Left lung (tissue), 10 donors: Measurements from ENCODE around the gene PANX1. TPM values are rescaled to one million over a fixed set of nuclear protein-coding genes. Genes with fewer than 3 reads are reported as not detected.

ENCODE experiments used
- ATAC-seq: fragments of 200-7000 bp; cut with Tn5 transposase; one replicate; pipeline ENCODE4 v1.9.1; 2020; ENCODE audit warnings: moderate library complexity
- DNase-seq, 4 donors: peaks; one replicate each; pipeline ENCODE4 v3.0.0-alpha.2; 2013 to 2020
- H3K27ac ChIP-seq, 2 donors: fragments of 200-600 bp; sonication (generic) in 1 of 2; one replicate each; pipeline versions ENCODE4 v1.5.0 to v1.8.0; 2020 to 2021
- H3K27me3 ChIP-seq, 2 donors: fragments of 200-600 bp; sonication (generic) in 1 of 2; one replicate each; pipeline versions ENCODE4 v1.5.0 to v1.8.0; 2020 to 2021
- H3K36me3 ChIP-seq, 2 donors: fragments of 200-600 bp; sonication (generic) in 1 of 2; one replicate each; pipeline versions ENCODE4 v1.5.0 to v1.8.0; 2020 to 2021
- H3K4me1 ChIP-seq, 2 donors: fragments of 200-600 bp; one replicate each; pipeline ENCODE4 v1.8.0; 2021
- H3K4me3 ChIP-seq, 2 donors: fragments of 200-600 bp; sonication (generic) in 1 of 2; one replicate each; pipeline versions ENCODE4 v1.5.0 to v1.8.0; 2020 to 2021; ENCODE audit warnings: mild to moderate bottlenecking in 1 of 2
- H3K9me3 ChIP-seq, 2 donors: fragments of 200-600 bp; sonication (generic) in 1 of 2; one replicate each; pipeline versions ENCODE4 v1.5.0 to v1.8.0; 2020 to 2021
- CTCF ChIP-seq, 2 donors: fragments of 200-600 bp; sonication (generic) in 1 of 2; IDR thresholded peaks; one replicate each; pipeline versions ENCODE4 v1.5.0 to v1.8.0; 2021; ENCODE audit warnings: antibody characterized with exemption in 2 of 2
- intact Hi-C, 2 donors: fragments of 100-400 bp; cut with DNase I; formaldehyde crosslinking; loops; one replicate each; pipeline versions ENCODE4 v1.11.2 to v1.14.2; 2022
- polyA plus RNA-seq, 6 donors: library from polyadenylated mRNA; unstranded; fragments of 120-200 nt; gene quantifications; one replicate each; pipeline ENCODE4 v1.2.1, GENCODE V29; 2013; ENCODE audit not compliant: insufficient read length in 6 of 6
- total RNA-seq, 2 donors: library from RNA; stranded (reverse); fragmentation: NEBNext Ultra II Directional; extraction: Animal tissue kit (Norgen Biotek cat#: 25700); gene quantifications; one replicate each; pipeline ENCODE4 v1.2.1, GENCODE V29; 2021
- donor health status: DM: no; HTN: yes; CAD: no.
- donor health status: DM: no; HTN: no; CAD: no.

PANX1 gene
- total and polyA plus RNA-seq, 8 donors: 21.1 to 36.8 (median 27.3) TPM

GRCh38 chr11:94106716-94107115, 21.9 kb upstream of the PANX1 start:
- no peaks in the 10 kb centered on the region for H3K9me3 ChIP-seq
- no peak overlapping the region for H3K27ac ChIP-seq
- no peaks in the 10 kb centered on the region for H3K4me1 ChIP-seq
- DNase-seq (no peak), ATAC-seq (no peak)
- no peak overlapping the region for H3K4me3 ChIP-seq
- intact Hi-C loops: no loop called here
- no peaks in the 10 kb centered on the region for H3K27me3 ChIP-seq
- no peaks in the 10 kb centered on the region for H3K36me3 ChIP-seq
- no peak for TF ChIP-seq CTCF (IDR thresholded peaks at IDR 0.05)

GRCh38 chr11:94107363-94107762, 21.3 kb upstream of the PANX1 start:
- TF ChIP-seq CTCF (IDR thresholded peaks at IDR 0.05): no peak
- no peaks in the 10 kb centered on the region for H3K4me1 ChIP-seq
- H3K27me3 ChIP-seq: no peaks in the 10 kb centered on the region
- H3K4me3 ChIP-seq: no peak overlapping the region
- H3K36me3 ChIP-seq: no peaks in the 10 kb centered on the region
- ATAC-seq (no peak), DNase-seq (no peak)
- H3K9me3 ChIP-seq: no peaks in the 10 kb centered on the region
- no peak overlapping the region for H3K27ac ChIP-seq
- intact Hi-C loops: no loop called here

- no peaks in the 10 kb centered on the region for H3K36me3 ChIP-seq
- DNase-seq (no peak), ATAC-seq (no peak)
- H3K27me3 ChIP-seq: no peaks in the 10 kb centered on the region
- H3K4me3 ChIP-seq: no peak overlapping the region
- no peaks in the 10 kb centered on the region for H3K4me1 ChIP-seq
- no peak overlapping the region for H3K27ac ChIP-seq
- intact Hi-C loops: no loop called here
- no peak for TF ChIP-seq CTCF (IDR thresholded peaks at IDR 0.05)
- no peaks in the 10 kb centered on the region for H3K9me3 ChIP-seq
These were observed 17.4 kb upstream of the PANX1 start for GRCh38 chr11:94111241-94111640.

- intact Hi-C loops: no loop called here
- Histone ChIP-seq H3K36me3 (no peaks in the 10 kb centered on the region), H3K27me3 (no peaks in the 10 kb centered on the region), H3K27ac (no peak overlapping the region), H3K9me3 (no peaks in the 10 kb centered on the region), H3K4me1 (no peaks in the 10 kb centered on the region), H3K4me3 (no peak overlapping the region)
- ATAC-seq (no peak), DNase-seq (no peak)
- TF ChIP-seq CTCF (IDR thresholded peaks at IDR 0.05): no peak
These were observed 17.0 kb upstream of the PANX1 start for GRCh38 chr11:94111660-94112059.

GRCh38 chr11:94112206-94112953, 16.3 kb upstream of the PANX1 start:
- Histone ChIP-seq H3K36me3 (no peaks in the 10 kb centered on the region), H3K9me3 (no peaks in the 10 kb centered on the region), H3K4me3 (no peak overlapping the region), H3K27ac (no peak overlapping the region), H3K27me3 (no peaks in the 10 kb centered on the region), H3K4me1 (no peaks in the 10 kb centered on the region)
- intact Hi-C loops: no loop called here
- no peak for ATAC-seq
- TF ChIP-seq CTCF (IDR thresholded peaks at IDR 0.05): no peak
- no peak for DNase-seq
